GM12878 (cell line): ENCODE data around the gene CCDC63. TPM values are rescaled to one million over a fixed set of nuclear protein-coding genes. Genes with fewer than 3 reads are reported as not detected.

Source experiments
- ATAC-seq: fragments of 200-7000 bp; cut with Tn5 transposase; 3 replicates; pipeline ENCODE4 v1.9.1; 2020; ENCODE audit warnings: mild to moderate bottlenecking, moderate library complexity
- BruUV-seq: library from RNA; stranded (reverse); fragments of 400-500 nt; replicated peaks from 2 replicates; lab custom pipeline; 2021; lab: Mats Ljungman, UMichigan
- CTCF ChIA-PET: fragments of 300-600 bp; sonication (Branson Sonifier 250); formaldehyde crosslinking; extraction: SDS; loops from one replicate; lab custom pipeline; 2021; ENCODE audit warnings: inconsistent platforms; lab: Yijun Ruan, JAX
- POLR2A ChIA-PET: fragments of 350-600 bp; formaldehyde crosslinking; extraction: SDS; loops from one replicate; lab custom pipeline; 2021; ENCODE audit warnings: inconsistent platforms; lab: Charles Lee
- RAD21 ChIA-PET: fragments of 300-600 bp; sonication (Branson Sonifier 250); formaldehyde crosslinking; loops from one replicate; lab custom pipeline; 2023; ENCODE audit warnings: antibody characterized with exemption; ENCODE audit not compliant: unreplicated experiment; lab: Charles Lee
- SMC1A ChIA-PET: fragments of 300-600 bp; sonication (Branson Sonifier 250); formaldehyde crosslinking; loops from one replicate; lab custom pipeline; 2023; ENCODE audit not compliant: unreplicated experiment, uncharacterized antibody; lab: Charles Lee
- DNase-seq: peaks from one replicate; pipeline ENCODE4 v3.0.0-alpha.2; 2011; ENCODE audit warnings: low read depth, low spot score
- FAIRE-seq: peaks from 3 replicates; lab custom pipeline; 2011; peaks lifted over from hg19 to GRCh38; lab: Jason Lieb, UNC
- H2AFZ ChIP-seq: 2 replicates; pipeline ENCODE4 v1.6.0; 2011; ENCODE audit warnings: low read depth, low read length, control low read depth; ENCODE audit not compliant: control insufficient read depth
- H3K27ac ChIP-seq: 2 replicates; pipeline ENCODE4 v1.5.1; 2011; ENCODE audit warnings: control low read depth; ENCODE audit not compliant: control insufficient read depth, insufficient read depth
- H3K27me3 ChIP-seq, 2 experiments: replicated peaks in 1 of 2; 2 replicates each; pipeline versions ENCODE4 v1.6.0 to v1.6.1; 2011; ENCODE audit warnings: low read length in 1 of 2; ENCODE audit not compliant: control insufficient read depth in 2 of 2, insufficient read depth in 2 of 2
- H3K36me3 ChIP-seq, 2 experiments: 2 replicates each; pipeline ENCODE4 v1.5.1; 2011; ENCODE audit warnings: low read length in 1 of 2; ENCODE audit not compliant: control insufficient read depth in 2 of 2, insufficient read depth in 2 of 2
- H3K4me1 ChIP-seq: 2 replicates; pipeline ENCODE4 v1.6.1; 2011; ENCODE audit warnings: mild to moderate bottlenecking, low read length, moderate library complexity, mixed read lengths; ENCODE audit not compliant: control insufficient read depth, insufficient read depth
- H3K4me2 ChIP-seq: 2 replicates; pipeline ENCODE4 v1.6.0; 2011; ENCODE audit warnings: control low read depth; ENCODE audit not compliant: control insufficient read depth, insufficient read depth
- H3K4me3 ChIP-seq: fragments of 200-600 bp; sonication (generic); 2 replicates; pipeline ENCODE4 v1.5.1; 2016
- H3K79me2 ChIP-seq: 2 replicates; pipeline ENCODE4 v1.6.0; 2011; ENCODE audit warnings: low read length; ENCODE audit not compliant: control insufficient read depth, insufficient read depth
- H3K9ac ChIP-seq: 2 replicates; pipeline ENCODE4 v1.8.0; 2011; ENCODE audit warnings: low read length, control low read depth, mixed read lengths; ENCODE audit not compliant: control insufficient read depth, insufficient read depth
- H3K9me3 ChIP-seq: replicated peaks from 3 replicates; pipeline ENCODE4 v1.5.1; 2011; ENCODE audit warnings: mild to moderate bottlenecking, low read length; ENCODE audit not compliant: control insufficient read depth, insufficient read depth
- H4K20me1 ChIP-seq: 2 replicates; pipeline ENCODE4 v1.6.0; 2011; ENCODE audit not compliant: control insufficient read depth, insufficient read depth
- EED ChIP-seq: sonication (generic); IDR thresholded peaks from 2 replicates; pipeline ENCODE4 v1.6.1; 2016; ENCODE audit warnings: antibody characterized with exemption, low read depth
- HCFC1 ChIP-seq: fragments of 150-350 bp; IDR thresholded peaks from 2 replicates; pipeline ENCODE4 v1.6.1; 2014; ENCODE audit warnings: low read length
- HDAC6 ChIP-seq: fragments of 200-600 bp; sonication (generic); IDR thresholded peaks from one replicate; pipeline ENCODE4 v1.8.0; 2017; ENCODE audit warnings: antibody characterized with exemption; ENCODE audit not compliant: unreplicated experiment
- LARP7 ChIP-seq: fragments of 450-650 bp; IDR thresholded peaks from 2 replicates; pipeline ENCODE4 v1.6.1; 2017; ENCODE audit warnings: mild to moderate bottlenecking
- MYB ChIP-seq: fragments of 150-350 bp; IDR thresholded peaks from 2 replicates; pipeline ENCODE4 v1.6.1; 2014; ENCODE audit warnings: mild to moderate bottlenecking, low read depth, low read length, borderline replicate concordance
- NBN ChIP-seq: fragments of 450-650 bp; IDR thresholded peaks from 2 replicates; pipeline ENCODE4 v1.6.1; 2016
- NFIC ChIP-seq: IDR thresholded peaks from 2 replicates; pipeline ENCODE4 v1.6.1; 2012; ENCODE audit warnings: low read depth, mild to moderate bottlenecking, inconsistent platforms, low read length, moderate library complexity
- RELA ChIP-seq: fragments of 450-650 bp; IDR thresholded peaks from 2 replicates; pipeline ENCODE4 v1.8.0; 2014; ENCODE audit warnings: borderline replicate concordance; ENCODE audit not compliant: partially characterized antibody
- SIN3A ChIP-seq: IDR thresholded peaks from 2 replicates; pipeline ENCODE4 v1.6.1; 2012; ENCODE audit warnings: low read depth, low read length, improper control_type of control experiment
- TCF7 ChIP-seq: IDR thresholded peaks from 2 replicates; pipeline ENCODE4 v1.6.1; 2014; ENCODE audit warnings: antibody characterized with exemption, borderline replicate concordance
- ZBED1 ChIP-seq: IDR thresholded peaks from 2 replicates; pipeline ENCODE4 v1.6.1; 2016; ENCODE audit warnings: borderline replicate concordance
- ZNF207 ChIP-seq: fragments of 450-650 bp; IDR thresholded peaks from 2 replicates; pipeline ENCODE4 v1.6.1; 2014; ENCODE audit warnings: antibody characterized with exemption, mild to moderate bottlenecking, borderline replicate concordance
- ZZZ3 ChIP-seq: IDR thresholded peaks from 2 replicates; pipeline ENCODE4 v1.6.1; 2011; ENCODE audit warnings: low read depth; ENCODE audit not compliant: control insufficient read depth, insufficient read length
- WGBS: methylation state at CpG from one replicate; pipeline ENCODE4 v1.1.6; 2016; ENCODE audit warnings: low lambda C conversion rate; ENCODE audit not compliant: insufficient replicate concordance, insufficient coverage; ENCODE audit errors: missing lambda C conversion rate; 5-methylcytosine and 5-hydroxymethylcytosine counted together
- in situ Hi-C: fragments of 300-500 bp; cut with MboI; formaldehyde crosslinking; loops from 9 replicates; pipeline ENCODE4 v1.14.3; 2018; ENCODE audit warnings: mixed read lengths
- intact Hi-C: fragments of 100-400 bp; cut with micrococcal nuclease; formaldehyde crosslinking; loops from one replicate; pipeline ENCODE4 v1.14.2; 2022; ENCODE audit not compliant: unreplicated experiment
- polyA plus RNA-seq, 11 experiments: library from polyadenylated mRNA; depleted of rRNA in 4 of 11; unstranded in 6 of 11; stranded (reverse) in 5 of 11; fragments of >200 nt; fragmentation: Nextera tagmentation in 4 of 11; fragmentation: Illumina TruSeq in 1 of 11; extraction: Ambion mirVana in 4 of 11; extraction: Trizol in 1 of 11; gene quantifications; 1 replicate in 1 of 11; 2 replicates in 10 of 11; pipeline versions ENCODE4 v1.2.1 to v1.2.3, GENCODE V29; 2011 to 2016; ENCODE audit warnings: inconsistent platforms in 2 of 11, missing spikeins in 2 of 11, low read depth in 1 of 11
- total RNA-seq, 4 experiments: library from RNA; depleted of rRNA in 3 of 4; stranded (reverse); fragments of >200 nt in 3 of 4; fragmentation: Illumina TruSeq in 1 of 4; extraction: Trizol in 1 of 4; gene quantifications; 2 replicates each; pipeline versions ENCODE4 v1.2.1 to v1.2.3, GENCODE V29; 2013 to 2021
- TF ChIP-seq, protein P1 (sequence below): fragments of 450-650 bp; IDR thresholded peaks from 2 replicates; pipeline ENCODE4 v1.6.1; 2018; ENCODE audit warnings: mild to moderate bottlenecking, low read depth, moderate library complexity; ENCODE audit not compliant: partially characterized antibody
- TF ChIP-seq, protein P2 (sequence below): IDR thresholded peaks from 2 replicates; pipeline ENCODE4 v1.6.1; 2011; ENCODE audit warnings: borderline replicate concordance, low read depth, mild to moderate bottlenecking, moderate library complexity, mixed read lengths, low read length; ENCODE audit not compliant: insufficient read depth; ENCODE audit errors: extremely low read length
- TF ChIP-seq, protein P3 (sequence below): fragments of 450-650 bp; IDR thresholded peaks from 2 replicates; pipeline ENCODE4 v1.6.1; 2016; ENCODE audit warnings: mild to moderate bottlenecking
- TF ChIP-seq, protein P4 (sequence below): IDR thresholded peaks from 2 replicates; pipeline ENCODE4 v1.6.1; 2012; ENCODE audit warnings: low read depth, low read length, improper control_type of control experiment
- TF ChIP-seq, protein P5 (sequence below): fragments of 450-650 bp; formaldehyde crosslinking; IDR thresholded peaks from 2 replicates; pipeline ENCODE4 v1.4.0; 2022; ENCODE audit warnings: mild to moderate bottlenecking, moderate library complexity

Gene CCDC63
- total and polyA plus RNA-seq, 10 of the 15 experiments (the other 5 are each of a cell fraction or from before 2014, with no cell fraction given): not detected

DNA sequence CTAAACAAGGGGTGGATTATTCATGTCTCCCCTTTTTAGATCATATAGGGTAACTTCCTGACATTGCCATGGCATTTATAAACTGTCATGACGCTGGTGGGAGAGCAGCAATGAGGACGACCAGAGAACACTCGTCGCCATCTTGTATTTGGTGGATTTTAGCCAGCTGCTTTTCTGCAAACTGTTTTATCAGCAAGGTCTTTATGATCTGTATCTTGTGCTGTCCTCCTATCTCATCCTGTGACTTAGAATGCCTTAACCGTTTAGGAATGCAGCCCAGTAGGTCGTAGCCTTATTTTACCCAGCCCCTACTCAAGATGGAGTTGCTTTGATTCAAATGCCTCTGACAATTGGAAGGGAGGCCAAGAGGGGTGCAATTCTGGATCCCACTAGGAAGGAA is 5.8 kb upstream of the CCDC63 start:
- POLR2A ChIA-PET: no interaction called here
- Histone ChIP-seq H3K9ac (no peak overlapping the region), H3K4me3 (no peak overlapping the region), H3K9me3 (no peaks in the 10 kb centered on the region), H3K79me2 (no peaks in the 10 kb centered on the region), H4K20me1 (no peaks in the 10 kb centered on the region), H3K4me2 (no peak overlapping the region), H3K27me3 (peaks cover 0 to 2% of the 10 kb centered on the region in 2 experiments; a peak in 2 of 4 replicates), H3K27ac (no peak overlapping the region), H3K4me1 (no peaks in the 10 kb centered on the region), H3K36me3 (no peaks in the 10 kb centered on the region), H2AFZ (no peak overlapping the region)
- no peak for DNase-seq
- SMC1A ChIA-PET: no interaction called here
- in situ Hi-C loops (no loop called here), intact Hi-C loops (no loop called here)
- ATAC-seq: no peak
- TF ChIP-seq TCF7 (no peak), HDAC6 (no peak), MYB (no peak), ZZZ3 (no peak), HCFC1 (no peak), ZNF207 (no peak), ZBED1 (no peak), EED (no peak), RELA (no peak), SIN3A (no peak), NBN (no peak), NFIC (no peak), LARP7 (no peak)
- TF ChIP-seq, protein P1, sequence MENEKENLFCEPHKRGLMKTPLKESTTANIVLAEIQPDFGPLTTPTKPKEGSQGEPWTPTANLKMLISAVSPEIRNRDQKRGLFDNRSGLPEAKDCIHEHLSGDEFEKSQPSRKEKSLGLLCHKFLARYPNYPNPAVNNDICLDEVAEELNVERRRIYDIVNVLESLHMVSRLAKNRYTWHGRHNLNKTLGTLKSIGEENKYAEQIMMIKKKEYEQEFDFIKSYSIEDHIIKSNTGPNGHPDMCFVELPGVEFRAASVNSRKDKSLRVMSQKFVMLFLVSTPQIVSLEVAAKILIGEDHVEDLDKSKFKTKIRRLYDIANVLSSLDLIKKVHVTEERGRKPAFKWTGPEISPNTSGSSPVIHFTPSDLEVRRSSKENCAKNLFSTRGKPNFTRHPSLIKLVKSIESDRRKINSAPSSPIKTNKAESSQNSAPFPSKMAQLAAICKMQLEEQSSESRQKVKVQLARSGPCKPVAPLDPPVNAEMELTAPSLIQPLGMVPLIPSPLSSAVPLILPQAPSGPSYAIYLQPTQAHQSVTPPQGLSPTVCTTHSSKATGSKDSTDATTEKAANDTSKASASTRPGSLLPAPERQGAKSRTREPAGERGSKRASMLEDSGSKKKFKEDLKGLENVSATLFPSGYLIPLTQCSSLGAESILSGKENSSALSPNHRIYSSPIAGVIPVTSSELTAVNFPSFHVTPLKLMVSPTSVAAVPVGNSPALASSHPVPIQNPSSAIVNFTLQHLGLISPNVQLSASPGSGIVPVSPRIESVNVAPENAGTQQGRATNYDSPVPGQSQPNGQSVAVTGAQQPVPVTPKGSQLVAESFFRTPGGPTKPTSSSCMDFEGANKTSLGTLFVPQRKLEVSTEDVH: no peak
- TF ChIP-seq, protein P2, sequence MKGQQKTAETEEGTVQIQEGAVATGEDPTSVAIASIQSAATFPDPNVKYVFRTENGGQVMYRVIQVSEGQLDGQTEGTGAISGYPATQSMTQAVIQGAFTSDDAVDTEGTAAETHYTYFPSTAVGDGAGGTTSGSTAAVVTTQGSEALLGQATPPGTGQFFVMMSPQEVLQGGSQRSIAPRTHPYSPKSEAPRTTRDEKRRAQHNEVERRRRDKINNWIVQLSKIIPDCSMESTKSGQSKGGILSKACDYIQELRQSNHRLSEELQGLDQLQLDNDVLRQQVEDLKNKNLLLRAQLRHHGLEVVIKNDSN: no peak
- TF ChIP-seq, protein P3, sequence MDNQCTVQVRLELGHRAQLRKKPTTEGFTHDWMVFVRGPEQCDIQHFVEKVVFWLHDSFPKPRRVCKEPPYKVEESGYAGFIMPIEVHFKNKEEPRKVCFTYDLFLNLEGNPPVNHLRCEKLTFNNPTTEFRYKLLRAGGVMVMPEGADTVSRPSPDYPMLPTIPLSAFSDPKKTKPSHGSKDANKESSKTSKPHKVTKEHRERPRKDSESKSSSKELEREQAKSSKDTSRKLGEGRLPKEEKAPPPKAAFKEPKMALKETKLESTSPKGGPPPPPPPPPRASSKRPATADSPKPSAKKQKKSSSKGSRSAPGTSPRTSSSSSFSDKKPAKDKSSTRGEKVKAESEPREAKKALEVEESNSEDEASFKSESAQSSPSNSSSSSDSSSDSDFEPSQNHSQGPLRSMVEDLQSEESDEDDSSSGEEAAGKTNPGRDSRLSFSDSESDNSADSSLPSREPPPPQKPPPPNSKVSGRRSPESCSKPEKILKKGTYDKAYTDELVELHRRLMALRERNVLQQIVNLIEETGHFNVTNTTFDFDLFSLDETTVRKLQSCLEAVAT: no peak
- TF ChIP-seq, protein P4, sequence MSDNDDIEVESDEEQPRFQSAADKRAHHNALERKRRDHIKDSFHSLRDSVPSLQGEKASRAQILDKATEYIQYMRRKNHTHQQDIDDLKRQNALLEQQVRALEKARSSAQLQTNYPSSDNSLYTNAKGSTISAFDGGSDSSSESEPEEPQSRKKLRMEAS: no peak
- TF ChIP-seq, protein P5, sequence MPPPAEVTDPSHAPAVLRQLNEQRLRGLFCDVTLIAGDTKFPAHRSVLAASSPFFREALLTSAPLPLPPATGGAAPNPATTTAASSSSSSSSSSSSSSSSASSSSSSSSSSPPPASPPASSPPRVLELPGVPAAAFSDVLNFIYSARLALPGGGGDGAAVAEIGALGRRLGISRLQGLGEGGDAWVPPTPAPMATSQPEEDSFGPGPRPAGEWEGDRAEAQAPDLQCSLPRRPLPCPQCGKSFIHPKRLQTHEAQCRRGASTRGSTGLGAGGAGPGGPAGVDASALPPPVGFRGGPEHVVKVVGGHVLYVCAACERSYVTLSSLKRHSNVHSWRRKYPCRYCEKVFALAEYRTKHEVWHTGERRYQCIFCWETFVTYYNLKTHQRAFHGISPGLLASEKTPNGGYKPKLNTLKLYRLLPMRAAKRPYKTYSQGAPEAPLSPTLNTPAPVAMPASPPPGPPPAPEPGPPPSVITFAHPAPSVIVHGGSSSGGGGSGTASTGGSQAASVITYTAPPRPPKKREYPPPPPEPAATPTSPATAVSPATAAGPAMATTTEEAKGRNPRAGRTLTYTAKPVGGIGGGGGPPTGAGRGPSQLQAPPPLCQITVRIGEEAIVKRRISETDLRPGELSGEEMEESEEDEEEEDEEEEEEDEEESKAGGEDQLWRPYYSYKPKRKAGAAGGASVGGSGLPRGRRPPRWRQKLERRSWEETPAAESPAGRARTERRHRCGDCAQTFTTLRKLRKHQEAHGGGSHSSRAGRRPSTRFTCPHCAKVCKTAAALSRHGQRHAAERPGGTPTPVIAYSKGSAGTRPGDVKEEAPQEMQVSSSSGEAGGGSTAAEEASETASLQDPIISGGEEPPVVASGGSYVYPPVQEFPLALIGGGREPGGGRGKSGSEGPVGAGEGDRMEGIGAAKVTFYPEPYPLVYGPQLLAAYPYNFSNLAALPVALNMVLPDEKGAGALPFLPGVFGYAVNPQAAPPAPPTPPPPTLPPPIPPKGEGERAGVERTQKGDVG (CRISPR knock-in tag): no peak
- CTCF ChIA-PET: interaction anchor here (2.9 kb wide), 1 partner anchor 47 kb away, joined by 9 read pairs; no protein-coding TSS in a partner anchor
- RAD21 ChIA-PET: no interaction called here
- 29% methylated on average over 6 of the region's 6 CpGs for WGBS
- no peak for FAIRE-seq
- BruUV-seq: no TSS peak
